Amniotic stem cell (primary cell): ENCODE results near the gene ATP2B3.

ENCODE experiments used
- DNase-seq: peaks from one replicate; lab custom pipeline; 2025; lab: John Stamatoyannopoulos, UW

The ATP2B3 gene

DNA sequence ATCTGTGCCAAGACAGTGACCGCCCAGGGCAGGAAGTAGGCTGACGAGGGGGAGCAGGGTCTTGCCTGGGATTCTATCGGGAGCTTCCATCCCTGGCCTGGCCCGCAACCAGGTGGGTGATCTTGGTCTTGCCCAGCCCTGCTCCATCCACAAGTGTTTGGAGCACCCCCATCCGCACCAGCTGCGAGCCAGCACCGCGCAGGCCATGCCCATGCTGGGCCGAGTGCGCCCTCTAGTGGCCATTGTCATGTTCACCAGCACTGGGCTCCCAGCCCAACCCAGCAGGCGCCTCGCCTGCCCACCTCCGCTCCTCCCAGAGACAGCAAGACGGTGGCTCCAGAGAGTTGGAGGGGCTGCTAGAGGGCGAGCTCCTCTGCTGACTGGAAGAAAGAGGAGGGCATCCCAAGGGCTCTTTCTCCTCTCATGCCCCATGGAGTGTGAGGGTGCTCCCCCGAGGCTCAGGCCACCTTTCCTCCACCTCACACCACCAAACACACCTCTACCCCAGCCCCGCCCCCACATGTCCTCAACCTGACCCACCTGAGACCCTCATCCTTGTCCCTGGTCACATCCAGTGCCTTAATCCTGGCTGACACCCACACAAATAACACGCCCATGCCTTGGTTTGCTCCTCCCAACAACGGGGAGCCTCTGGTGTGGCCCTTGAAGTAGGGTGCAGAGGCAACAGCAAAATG is 9.8 kb upstream of the ATP2B3 start:
- DNase-seq: peak; percentile 4

DNA sequence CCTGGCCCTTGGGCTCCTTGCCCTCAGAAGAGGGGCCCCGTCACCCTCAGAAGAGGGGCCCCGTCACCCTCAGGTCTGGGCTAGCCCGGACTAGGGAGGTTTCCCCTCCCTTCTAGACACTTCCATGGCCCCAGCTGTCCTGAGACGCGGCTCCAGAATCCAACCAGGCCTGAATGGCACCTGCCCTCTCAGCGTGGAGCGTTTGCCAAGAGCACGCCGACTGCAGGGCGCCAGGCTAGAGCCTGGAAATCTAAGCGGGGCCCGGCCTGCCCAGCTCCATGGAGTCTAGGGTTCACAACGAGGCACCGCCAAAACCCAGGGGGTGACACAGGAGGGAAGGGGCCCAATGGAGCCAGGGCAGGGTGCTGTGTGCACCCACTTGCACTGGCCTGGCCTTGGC is 7.8 kb upstream of the ATP2B3 start:
- DNase-seq: no peak

DNA sequence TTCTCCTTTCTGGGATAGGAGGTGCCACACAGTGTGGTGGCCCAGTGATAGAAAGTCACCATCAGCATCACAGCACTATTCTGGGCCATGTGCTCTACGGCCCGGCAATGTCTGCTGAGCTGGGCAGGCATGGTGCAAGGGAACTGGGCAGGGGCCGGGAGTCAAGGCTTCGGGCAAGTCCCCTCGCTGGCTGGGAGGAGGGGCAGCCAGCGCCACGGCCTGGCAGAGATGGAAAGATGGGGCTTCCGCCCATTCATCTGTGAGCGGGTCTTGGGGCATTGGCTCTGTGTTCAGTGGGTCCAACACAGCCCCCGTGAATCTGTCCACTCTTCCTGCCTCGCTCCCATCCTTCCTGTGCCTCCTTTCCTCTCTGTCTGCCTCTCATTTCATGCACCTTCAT is 7.1 kb upstream of the ATP2B3 start:
- DNase-seq: no peak

DNA sequence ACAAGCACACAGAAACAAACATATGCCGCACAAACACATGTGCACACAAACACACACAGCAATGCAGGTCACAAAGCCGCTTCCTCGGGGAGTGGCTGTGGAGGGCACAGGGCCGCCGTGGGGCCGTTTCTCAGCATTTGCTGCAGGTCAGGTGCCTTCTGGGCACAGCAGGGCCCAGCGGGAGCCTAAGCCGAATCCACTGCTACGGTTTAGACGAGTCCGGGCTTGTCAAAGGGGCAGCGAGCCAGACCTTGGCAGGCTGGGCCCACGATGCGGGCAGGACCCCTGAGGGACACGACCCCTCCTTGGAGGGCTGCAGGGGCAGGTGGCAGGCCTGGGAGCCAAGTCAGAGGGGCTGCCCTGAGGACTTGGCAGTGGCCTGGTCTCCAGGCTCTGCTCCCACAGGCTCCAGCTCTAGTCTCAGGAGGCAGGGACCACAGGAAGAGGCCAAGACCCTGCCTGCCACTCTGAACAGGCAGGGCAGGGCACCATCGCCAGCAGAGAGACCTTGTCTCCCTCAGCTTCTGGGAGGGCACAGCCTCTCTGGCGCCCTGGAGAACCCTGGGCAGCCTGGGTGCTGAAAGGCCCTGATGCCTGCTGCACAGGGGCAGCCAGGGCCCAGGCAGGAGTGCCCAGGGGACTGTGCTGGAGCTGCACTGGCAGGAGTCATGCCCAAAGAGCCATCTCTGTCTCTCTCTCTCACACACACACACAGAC is 5.5 kb upstream of the ATP2B3 start:
- DNase-seq: no peak

DNA sequence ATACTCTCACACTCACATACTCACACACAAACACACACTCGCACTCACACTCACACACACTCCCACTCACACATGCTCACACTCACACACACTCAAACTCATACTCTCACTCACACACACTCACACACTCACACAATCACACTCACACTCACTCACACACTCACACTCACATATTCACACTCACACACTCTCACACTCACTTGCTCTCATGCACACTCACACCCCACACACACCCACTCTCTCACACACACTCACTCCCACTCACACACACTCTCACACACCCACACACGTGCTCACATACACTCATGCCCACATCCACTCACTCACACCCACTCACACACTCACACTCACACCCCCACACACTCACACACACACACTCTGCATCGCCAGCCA is 4.9 kb upstream of the ATP2B3 start:
- DNase-seq: no peak

DNA sequence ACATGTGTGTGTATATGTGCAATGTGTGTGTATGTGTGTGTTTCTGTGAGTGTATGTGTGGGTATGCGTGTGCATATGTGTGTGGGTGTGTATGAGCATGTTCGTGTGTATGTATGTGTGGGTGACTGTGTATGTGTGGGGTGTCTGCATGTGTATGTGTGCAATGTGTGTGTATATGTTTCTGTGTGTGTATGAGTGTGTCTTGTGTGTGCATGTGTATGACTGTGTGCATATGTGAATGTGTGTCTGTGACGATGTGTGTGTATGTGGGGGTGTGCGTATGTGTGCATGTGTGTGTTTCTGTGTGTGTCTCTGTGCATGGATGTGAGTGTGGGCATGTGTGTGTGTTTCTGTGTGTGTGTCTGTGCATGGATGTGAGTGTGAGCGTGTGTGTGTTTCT is 4.2 kb upstream of the ATP2B3 start:
- DNase-seq: no peak

DNA sequence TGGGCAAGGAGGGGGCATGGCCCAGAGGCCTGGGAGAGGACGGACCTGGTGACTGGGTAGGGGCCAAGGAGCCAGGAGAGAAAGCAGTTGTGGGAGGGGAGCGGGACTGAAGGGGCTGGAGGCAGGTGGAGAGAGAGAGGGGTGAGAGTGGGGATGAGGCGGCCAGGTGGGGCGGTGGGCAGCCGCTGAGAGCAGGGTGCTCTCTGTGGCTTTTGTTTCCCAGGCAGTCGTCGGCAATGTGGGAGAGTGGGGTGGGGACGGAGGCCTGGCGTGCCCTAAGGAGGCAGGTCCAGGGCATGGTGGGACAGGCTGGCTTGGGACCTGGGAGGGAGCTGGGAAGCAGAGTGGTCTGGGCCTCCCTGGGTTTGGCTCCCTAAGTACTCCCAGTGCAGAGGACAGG is 3.2 kb upstream of the ATP2B3 start:
- no peak for DNase-seq

DNA sequence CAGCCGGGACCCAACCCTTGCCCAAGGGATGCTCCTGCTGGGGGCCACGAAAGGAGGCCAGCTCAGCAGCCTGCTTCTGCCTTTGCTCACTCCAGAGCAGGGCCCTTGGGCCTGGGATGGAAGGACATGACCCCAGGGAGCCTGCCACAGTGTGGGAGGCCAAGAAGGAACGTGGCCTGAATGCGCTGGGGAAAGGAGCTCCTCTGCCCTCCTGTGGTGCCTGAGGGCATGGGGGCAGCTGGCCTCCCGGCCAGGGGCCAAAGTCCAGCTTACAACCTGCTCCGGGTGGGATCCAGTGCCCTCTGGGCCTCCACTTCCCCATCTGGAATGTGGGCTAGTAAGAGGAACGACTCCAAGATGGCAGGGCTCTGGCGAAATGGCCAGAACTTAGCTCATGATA is 2.0 kb upstream of the ATP2B3 start:
- DNase-seq: no peak

DNA sequence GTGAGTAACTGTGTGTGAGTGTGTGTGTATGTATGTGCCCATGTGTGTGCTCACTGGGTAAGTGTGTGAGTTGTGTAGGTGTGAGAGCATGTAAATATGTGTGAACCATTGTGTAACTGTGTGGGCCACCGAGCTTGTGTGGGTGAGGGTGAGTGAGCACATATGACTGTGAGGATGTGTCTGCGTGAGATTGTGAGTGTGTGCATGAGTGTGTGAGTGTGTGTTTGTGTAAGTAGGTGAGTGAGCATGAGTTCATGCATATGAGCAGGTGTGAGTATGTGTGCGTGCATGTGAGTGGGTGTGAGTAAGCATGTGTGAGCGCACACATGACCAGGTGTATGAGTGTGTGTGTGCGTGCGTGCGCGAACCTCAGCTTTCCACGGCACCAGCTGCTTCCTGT is 1.4 kb upstream of the ATP2B3 start:
- no peak for DNase-seq

DNA sequence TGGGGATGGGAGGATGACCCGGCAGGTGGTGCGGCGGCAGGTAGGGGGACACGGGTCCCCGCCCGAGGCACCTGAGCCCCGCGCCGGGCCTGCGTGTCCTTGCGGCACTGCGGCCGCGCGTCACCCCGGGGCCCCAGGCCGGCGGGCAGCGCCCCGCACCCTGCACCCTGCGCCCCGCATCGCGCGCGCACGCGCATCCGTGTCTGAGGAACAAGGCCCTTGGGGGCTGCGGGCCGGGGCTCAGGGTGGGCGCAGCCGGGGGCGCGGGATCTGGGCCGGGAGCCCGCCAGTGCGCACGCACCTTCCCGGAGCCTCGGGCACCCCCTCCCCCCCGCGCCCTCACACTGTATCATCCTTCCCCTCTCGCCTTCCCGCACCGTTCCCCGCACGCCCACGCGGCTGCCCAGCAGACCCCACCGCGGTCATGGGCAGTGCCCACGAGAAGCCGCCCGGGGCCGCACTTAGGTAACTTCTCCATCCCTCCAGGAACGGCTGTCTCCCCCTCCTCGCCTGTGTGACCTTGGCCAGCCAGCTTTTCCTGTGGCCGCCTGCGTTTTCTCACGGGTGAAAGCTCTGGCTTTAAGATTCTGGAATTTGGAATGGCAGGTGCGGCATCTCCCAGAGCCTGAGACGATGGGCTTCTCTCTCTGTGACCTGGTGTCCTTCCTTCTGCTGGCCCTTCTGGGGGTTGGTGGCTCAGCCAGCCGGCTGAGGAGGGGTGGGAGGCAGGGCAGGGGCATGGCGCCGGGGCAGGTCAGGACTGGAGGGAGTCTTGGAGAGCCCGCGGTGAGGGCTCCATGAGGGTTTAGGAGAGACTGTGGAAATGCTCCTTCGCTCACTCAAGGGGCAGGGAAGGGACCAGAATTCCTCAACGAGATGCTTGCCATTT is 748 bp downstream of the ATP2B3 start:
- DNase-seq: no peak

DNA sequence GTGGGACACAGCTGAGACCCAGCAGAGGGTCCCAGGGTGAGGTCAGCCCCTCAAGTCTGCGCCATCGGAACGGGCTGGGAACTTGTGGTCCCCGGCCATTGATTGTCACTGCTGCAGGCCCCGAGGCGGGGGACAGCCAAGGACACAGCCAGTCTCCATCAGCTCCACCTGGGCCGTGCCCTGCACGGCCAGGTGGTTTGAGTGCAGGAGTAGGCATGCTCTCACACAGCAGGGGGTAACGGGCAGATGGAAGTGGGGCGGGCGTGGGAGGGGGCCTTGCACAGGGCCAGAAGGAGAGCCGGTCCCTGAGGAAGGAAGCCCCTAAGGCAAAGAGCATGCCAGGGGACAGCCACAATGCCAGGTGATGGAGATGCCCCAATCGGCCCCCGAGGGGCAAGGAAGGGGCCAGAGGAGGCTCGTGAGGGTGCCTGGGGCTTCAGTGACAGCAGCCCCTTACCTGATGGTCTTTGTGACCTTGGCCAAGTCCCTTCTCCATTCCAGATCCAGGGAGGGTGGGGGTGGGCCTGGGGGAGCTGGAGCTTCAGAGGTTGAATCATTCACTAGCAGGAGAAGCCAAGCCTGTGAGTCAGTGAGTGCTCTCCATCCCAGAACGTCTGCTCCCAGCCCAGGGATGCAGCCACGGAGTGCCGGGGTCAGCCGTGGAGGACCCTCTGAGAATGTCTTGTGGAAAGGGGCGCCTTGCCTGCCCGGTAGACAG is 2.3 kb downstream of the ATP2B3 start:
- DNase-seq: no peak

DNA sequence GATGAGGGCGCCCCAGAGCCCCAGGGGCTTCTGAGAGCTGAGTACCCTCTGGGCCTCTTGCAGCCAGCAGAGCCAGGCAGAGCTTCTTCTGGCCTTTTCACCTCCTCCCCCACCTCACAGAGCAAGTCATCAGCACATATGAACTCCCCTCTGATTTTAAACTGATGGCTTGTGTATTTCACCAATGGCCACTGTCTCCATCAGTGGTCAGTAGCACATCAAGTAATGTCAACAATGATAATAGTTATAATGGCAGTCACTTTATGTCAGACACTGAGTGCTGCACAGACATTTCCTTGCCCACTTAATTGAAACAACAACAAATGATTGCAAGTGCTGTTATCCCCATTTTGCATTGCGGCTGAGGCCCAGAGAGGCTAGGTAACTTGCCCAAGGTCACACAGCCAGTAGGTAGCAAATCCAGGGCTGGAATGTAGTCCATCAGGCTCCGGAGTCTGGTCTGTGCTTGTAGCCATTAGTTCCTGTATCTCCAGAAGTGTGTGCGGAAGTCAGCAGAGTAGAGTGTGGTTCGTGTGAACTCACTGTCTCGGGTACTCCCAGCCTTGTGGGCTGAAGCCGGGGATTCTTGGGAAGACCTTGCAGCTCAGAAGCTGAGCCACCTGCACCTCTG is 3.0 kb downstream of the ATP2B3 start:
- DNase-seq: no peak

DNA sequence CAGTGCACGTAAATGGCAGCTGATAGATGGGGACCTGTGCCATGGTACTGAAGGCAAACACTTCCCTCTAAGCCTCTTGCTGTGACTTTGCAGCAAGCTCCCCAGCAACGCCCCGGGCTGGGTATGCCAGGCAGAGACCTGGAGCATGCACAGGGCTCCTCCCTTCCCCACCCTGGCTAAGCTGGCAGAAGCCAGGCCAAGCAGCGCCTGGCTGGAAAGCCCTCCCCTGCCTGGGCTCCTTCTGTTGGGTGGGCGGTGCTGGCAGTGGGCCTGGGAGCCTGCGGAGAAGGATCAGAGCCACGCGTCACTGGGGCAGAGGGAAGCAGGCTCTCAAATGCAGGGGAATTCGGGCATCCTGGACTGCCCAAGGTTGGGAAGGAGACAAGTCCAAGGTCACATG is 3.6 kb downstream of the ATP2B3 start:
- no peak for DNase-seq

DNA sequence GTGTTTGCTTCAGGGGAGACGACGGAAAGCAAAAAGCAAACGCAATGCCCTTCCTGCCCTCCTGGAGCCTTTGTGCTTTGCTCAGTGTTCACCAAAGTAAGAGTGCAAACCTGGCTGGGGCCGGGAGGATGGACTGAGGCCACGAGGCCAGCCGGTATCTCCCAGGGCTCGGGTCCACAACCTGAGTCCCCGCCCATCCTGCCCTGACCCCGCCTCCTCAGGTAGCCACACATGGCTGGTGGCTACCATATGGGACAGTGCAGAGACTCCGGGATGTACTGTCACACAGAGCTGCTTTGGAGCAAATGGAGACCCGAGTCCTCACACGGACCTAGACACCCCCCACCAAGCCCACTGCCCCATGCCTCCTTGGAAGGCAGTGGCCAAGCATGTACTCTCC is 4.8 kb downstream of the ATP2B3 start:
- DNase-seq: no peak

DNA sequence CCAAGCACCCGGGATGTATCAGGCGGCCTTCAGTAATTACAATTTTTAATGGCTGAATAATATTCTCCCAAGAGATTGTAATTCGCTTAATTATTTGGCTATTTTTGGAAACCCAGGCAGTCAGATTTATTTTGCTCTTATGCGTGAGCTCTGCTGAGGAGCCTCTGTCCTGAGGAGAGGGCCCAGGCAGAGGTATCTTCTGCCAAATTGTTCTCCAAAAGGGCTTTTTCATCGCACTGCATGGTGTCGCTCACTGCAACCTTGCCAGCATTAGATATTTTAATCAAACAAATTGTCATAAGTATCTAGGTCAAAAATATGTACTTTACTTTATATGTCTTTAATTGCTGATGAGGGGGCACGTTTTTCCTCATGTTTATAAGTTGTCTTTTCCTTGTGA is 5.8 kb downstream of the ATP2B3 start:
- no peak for DNase-seq

DNA sequence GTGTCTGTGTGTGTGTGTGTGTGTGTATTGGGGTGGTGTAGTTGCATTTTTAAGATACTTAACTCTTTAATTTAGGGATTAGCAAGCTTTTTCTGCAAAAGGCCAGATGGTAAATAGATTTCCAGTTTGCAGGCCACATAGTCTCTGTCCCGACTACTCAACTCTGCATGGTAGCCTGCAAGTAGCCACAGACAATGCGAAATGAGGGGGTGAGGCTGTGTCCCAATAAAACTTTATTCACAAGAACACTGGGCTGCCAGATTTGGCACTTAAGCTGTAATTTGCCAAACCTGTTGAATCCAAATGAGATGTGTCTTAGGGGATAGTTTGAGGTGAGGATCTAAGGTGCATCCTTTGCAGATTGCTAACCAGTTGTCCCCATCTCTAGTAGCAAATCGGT is 6.8 kb downstream of the ATP2B3 start:
- no peak for DNase-seq

DNA sequence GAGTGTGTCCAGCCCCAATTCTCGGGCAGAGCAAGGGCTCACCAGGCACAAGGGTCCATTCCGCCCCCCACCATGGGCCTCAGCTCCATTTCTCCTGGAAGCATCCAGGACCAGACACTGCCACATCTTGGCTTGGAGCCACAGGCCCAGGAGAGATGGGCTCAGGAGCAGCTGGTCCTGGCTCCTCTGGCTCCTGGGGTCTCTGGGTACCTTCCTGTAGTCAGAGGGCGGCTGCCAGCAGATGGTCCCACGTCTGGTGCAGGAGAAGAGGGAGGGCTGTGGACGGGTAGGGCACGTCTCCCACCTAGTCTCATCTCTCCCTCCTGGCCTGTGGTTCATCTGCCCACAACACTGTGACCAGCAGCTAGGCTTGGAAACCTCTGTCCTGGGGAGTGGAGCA is 8.0 kb downstream of the ATP2B3 start:
- DNase-seq: no peak

DNA sequence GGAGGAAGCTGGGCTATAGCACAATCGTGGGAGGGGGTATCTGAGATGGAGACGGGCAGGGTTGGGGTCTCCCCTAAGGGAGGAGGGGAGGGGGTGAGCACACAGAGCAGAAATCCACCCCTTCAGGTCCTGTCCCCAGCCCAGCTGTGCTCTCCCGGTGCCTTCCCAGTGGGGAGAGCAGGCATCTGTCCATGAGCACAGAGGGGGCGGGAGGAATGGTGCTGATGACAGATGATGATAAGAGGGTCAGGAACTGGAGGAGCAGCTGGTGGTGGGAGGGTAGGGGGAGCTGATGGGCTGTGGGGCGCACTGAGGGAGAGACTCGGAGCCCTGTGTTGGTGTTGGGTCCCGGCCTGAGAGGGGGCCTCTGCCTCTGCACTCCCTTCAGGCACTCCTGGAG is 8.6 kb downstream of the ATP2B3 start:
- no peak for DNase-seq

DNA sequence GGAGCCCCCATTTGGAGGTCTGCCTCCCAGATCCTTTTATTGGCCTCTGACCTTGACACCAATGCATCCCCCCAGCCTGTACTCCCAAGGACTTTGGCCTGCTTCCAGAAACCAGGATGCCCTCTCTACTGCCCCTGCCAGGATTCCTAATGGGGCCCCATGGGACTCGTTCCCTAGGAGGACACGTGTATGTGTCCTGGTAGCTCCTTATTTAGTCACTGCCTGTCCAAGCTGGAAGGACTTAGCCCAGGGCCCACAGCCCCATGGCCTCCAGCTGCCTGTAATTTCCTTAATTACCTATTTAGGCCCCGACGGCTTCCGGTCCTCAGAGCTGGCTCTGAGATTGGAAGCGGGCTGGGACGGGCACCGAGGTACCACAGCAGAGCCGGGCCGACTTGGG is 9.4 kb downstream of the ATP2B3 start:
- no peak for DNase-seq

DNA sequence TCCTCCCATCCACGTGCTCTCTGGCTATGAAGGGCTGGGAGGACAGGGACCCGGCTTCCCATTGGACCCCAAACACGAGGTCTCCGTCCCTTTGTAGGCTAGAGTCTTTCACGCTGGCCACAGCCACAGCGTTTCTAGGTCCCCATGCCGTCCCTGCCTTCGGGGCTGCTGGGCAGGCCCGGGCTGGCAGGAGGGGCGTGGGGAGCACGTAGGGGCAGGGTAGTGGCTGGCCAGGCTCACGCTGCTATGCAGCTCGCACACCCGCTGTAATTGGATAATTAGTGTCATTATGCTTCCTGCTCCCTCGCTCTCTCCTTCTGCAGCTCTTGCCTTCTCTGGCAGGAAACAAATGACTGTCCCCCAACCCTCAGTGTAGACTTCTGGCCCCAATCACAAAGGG is 9.8 kb downstream of the ATP2B3 start:
- no peak for DNase-seq

DNA sequence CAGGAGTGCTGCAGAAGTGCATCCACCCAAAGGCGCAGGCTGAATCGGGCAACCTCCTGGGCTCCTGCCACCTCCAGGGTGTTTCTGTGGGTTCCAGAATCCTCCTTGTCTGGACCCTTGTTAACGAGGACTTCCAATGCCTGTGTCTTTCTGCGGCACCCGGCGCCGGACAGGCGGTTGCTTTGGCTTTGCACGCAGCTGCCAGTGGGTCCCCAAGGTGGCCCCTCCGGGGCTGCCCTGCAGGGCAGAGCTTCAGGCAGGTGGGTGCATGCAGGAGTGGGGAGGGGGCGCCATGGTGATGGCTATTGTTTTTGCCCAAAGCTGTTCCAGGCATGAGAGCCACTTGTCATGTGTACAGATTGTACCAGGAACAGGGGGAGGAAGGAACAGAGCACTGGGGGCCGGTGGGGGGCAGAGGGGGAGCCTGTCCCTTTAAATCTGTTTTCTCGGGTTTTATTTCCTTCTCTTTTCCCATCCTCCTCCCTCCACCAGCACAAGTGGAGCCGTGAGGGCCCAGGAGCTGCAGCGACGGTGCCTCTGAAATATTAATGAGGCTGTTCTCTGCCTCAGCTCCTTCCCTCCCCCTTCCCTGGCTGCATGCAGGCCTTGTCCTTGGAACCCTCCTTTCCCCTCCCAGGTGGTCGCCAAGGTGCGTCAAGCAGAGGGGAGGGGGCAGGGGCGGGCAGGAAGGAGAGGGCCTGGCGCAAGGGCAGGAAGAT is 13.1 kb downstream of the ATP2B3 start:
- DNase-seq: no peak
